ENCODE measurements around the gene ERH. TPM values are rescaled to one million over a fixed set of nuclear protein-coding genes. Genes with fewer than 3 reads are reported as not detected.

The ERH gene
- total RNA-seq (2022; extraction: Qiagen RNA extraction): 317 to 360 TPM (median 340 TPM) in 5 replicates

GRCh38 chr14:69398053-69398817 lies at the start of gene ERH, which contains the start of gene SLC39A9:
TSS of gene ERH (minus strand) at chr14:69398299. CDS start at chr14:69398233, 66 bp downstream.
TSS of gene SLC39A9 (plus strand) at chr14:69398692. CDS start at chr14:69399370, 678 bp downstream.

Other genes starting within 250 kb of the ERH start
- 15.0 to 22.3 TPM (median 18.4 TPM) in 5 replicates for gene DCAF5, start 245.2 kb downstream of the ERH start, total RNA-seq (2022; extraction: Qiagen RNA extraction)
- gene EXD2, start 206.8 kb downstream of the ERH start, total RNA-seq (2022; extraction: Qiagen RNA extraction): 11.6 to 14.3 TPM (median 13.0 TPM) in 5 replicates
- 2.1 to 3.6 TPM (median 3.3 TPM) in 5 replicates for gene GALNT16, start 138.1 kb downstream of the ERH start, total RNA-seq (2022; extraction: Qiagen RNA extraction)
- gene SLC39A9, start 393 bp upstream of the ERH start, total RNA-seq (2022; extraction: Qiagen RNA extraction): 34.9 to 41.4 TPM (median 39.3 TPM) in 5 replicates
- 0.03 to 0.06 TPM (median 0.06 TPM) in 3 of 5 replicates, not detected in the others for gene PLEKHD1, start 86.4 kb upstream of the ERH start, total RNA-seq (2022; extraction: Qiagen RNA extraction)
- gene CCDC177, start 176.6 kb upstream of the ERH start, total RNA-seq (2022; extraction: Qiagen RNA extraction): 0.06 to 0.07 TPM in 2 of 5 replicates, not detected in the others
- 6.3 to 7.7 TPM (median 7.3 TPM) in 5 replicates for gene SUSD6, start 213.3 kb upstream of the ERH start, total RNA-seq (2022; extraction: Qiagen RNA extraction)

Data from A549 treated with Mapracorat at 1 μM for 4 hours (cell line).